Measurements from ENCODE around the gene PCDH9. TPM values are rescaled to one million over a fixed set of nuclear protein-coding genes. Genes with fewer than 3 reads are reported as not detected.

Gene PCDH9
- total and polyA plus RNA-seq, 3 donors from 2014 or later: 2.3 to 4.6 (median 3.5) TPM

DNA sequence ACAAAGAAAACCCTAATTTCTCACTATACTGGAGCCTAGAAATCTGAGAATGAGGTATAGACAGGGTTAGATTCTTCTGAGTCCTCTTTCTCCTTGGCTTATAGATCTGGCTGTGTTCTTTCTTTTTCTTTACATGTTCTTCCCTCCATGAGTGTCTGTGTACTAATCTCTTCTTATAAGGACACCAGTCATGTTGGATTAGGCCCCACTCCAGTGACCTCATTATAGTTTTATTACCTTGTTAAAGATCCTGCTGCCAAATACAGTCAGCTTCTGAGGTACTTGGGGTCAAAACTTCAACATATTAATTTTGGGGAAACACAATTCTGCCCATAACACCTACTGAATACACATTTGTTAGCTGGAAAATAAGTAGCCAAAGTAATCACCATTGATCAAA is 302.6 kb downstream of the PCDH9 start:
- Histone ChIP-seq H3K4me1 (no peaks in the 10 kb centered on the region), H3K27ac (no peak overlapping the region), H3K36me3 (ENCODE audit: low read depth, missing control alignments) (no peaks in the 10 kb centered on the region), H3K9me3 (no peaks in the 10 kb centered on the region), H3K4me3 (no peak overlapping the region), H3K27me3 (no peaks in the 10 kb centered on the region)
- no peak for DNase-seq
- intact Hi-C loops (cut with DNase I; ENCODE audit: low total_unique reads): no loop called here
- TF ChIP-seq, protein P1, sequence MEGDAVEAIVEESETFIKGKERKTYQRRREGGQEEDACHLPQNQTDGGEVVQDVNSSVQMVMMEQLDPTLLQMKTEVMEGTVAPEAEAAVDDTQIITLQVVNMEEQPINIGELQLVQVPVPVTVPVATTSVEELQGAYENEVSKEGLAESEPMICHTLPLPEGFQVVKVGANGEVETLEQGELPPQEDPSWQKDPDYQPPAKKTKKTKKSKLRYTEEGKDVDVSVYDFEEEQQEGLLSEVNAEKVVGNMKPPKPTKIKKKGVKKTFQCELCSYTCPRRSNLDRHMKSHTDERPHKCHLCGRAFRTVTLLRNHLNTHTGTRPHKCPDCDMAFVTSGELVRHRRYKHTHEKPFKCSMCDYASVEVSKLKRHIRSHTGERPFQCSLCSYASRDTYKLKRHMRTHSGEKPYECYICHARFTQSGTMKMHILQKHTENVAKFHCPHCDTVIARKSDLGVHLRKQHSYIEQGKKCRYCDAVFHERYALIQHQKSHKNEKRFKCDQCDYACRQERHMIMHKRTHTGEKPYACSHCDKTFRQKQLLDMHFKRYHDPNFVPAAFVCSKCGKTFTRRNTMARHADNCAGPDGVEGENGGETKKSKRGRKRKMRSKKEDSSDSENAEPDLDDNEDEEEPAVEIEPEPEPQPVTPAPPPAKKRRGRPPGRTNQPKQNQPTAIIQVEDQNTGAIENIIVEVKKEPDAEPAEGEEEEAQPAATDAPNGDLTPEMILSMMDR (IDR thresholded peaks at IDR 0.05): no peak
- no peak for TF ChIP-seq POLR2A (IDR thresholded peaks at IDR 0.05)

DNA sequence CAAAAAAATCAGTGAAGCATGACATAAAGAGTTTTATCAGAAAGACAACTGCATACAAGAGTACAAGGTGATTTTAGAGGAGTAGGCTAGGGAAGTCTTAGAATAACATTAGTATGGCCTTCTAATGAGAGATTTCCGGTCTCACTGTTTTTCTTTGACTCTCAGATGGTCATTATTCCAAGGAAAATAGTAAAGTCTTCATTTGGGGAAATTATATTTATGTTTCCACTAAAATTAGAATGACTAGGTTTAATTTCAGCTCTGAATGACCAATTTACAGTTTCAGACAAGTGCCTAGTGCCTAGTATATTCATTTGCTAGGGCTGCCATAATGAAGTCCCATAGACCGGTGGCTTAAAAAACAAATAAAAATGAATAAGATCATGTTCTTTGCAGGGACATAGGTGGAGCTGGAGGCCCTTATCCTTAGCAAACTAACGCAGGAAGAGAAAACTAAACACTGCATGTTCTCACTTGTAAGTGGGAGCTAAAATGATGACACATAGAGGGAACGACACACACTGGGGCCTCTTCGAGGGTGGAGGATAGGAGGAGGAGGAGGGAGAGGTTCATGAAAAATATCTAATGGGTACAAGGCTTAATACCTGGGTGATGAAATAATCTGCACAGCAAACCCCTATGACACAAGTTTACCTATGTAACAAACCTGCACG is 303.1 kb downstream of the PCDH9 start:
- H3K36me3 ChIP-seq (ENCODE audit: low read depth, missing control alignments): no peaks in the 10 kb centered on the region
- TF ChIP-seq POLR2A (IDR thresholded peaks at IDR 0.05): no peak
- TF ChIP-seq, protein P1 (IDR thresholded peaks at IDR 0.05): no peak

DNA sequence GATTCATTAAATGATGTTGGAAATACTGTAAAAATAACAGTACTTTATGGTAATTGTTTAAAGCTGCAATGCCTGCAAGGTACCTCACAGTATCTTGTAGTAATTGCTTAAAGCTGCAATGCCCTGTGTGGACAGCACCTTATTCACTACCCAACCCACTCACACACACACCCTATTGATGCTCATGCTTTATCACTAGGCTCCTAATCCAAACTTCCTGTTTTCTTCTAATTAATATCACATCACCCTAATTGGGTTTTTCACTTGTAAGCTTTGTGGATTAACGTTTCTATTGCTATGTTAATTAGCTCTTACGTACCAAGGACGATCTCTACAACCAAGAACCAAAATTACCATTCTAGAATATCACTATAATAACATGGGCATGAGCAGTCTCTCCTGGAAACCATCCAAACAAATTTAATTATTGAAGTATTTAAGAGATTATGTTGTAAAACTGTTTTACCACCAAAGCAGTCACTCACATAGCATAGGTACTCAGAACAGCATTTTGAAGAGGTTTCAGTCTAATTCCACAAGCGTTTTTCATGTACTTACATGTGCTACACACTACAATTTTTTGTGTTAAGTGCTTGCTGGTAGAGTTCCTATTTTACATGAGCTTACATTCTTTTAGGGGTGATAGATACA is 303.8 kb downstream of the PCDH9 start:
- intact Hi-C loops (cut with DNase I; ENCODE audit: low total_unique reads): no loop called here
- Histone ChIP-seq H3K4me3 (no peak overlapping the region), H3K4me1 (no peaks in the 10 kb centered on the region), H3K27ac (no peak overlapping the region), H3K36me3 (ENCODE audit: low read depth, missing control alignments) (no peaks in the 10 kb centered on the region), H3K9me3 (no peaks in the 10 kb centered on the region), H3K27me3 (no peaks in the 10 kb centered on the region)
- 70 to 79% methylated on average over 4 of the region's 4 CpGs for WGBS, 2 donors
- TF ChIP-seq POLR2A (IDR thresholded peaks at IDR 0.05): no peak
- TF ChIP-seq, protein P1 (IDR thresholded peaks at IDR 0.05): no peak
- DNase-seq: no peak

More for the DNA sequence above, 303.1 kb downstream of the PCDH9 start:
- Histone ChIP-seq H3K4me1 (no peaks in the 10 kb centered on the region), H3K27me3 (no peaks in the 10 kb centered on the region), H3K4me3 (no peak overlapping the region), H3K9me3 (no peaks in the 10 kb centered on the region), H3K27ac (no peak overlapping the region)
- no peak for DNase-seq
- intact Hi-C loops (cut with DNase I; ENCODE audit: low total_unique reads): no loop called here
- 64 to 68% methylated on average over 6 of the region's 6 CpGs for WGBS, 2 donors

DNA sequence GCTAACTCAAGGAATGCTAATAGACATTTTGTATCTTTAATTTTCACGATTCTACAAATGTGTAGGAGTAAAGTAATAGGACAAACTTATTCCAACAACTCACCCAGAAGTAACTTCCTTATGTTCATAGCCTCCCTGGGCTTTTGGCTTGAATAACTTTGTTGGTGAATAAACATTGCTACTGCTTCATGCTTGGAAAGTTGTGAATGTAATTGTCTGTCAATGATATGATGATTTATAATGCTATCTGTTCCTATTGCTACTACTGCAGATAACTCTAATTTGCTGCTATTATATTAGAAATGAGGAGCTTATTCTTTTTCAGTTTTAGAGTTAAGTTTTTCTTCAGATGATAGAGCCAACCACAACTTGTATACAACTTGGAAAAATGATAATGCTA is 307.7 kb downstream of the PCDH9 start:
- H3K9me3 ChIP-seq: no peaks in the 10 kb centered on the region
- H3K27me3 ChIP-seq: no peaks in the 10 kb centered on the region
- intact Hi-C loops (cut with DNase I; ENCODE audit: low total_unique reads): no loop called here
- H3K4me1 ChIP-seq: no peaks in the 10 kb centered on the region
- no peak for DNase-seq
- H3K4me3 ChIP-seq: no peak overlapping the region
- no peak overlapping the region for H3K27ac ChIP-seq
- 41 to 54% methylated on average over 1 of the region's 1 CpG for WGBS, 2 donors
- TF ChIP-seq POLR2A (IDR thresholded peaks at IDR 0.05): no peak
- TF ChIP-seq, protein P1 (IDR thresholded peaks at IDR 0.05): no peak
- H3K36me3 ChIP-seq (ENCODE audit: low read depth, missing control alignments): no peaks in the 10 kb centered on the region

DNA sequence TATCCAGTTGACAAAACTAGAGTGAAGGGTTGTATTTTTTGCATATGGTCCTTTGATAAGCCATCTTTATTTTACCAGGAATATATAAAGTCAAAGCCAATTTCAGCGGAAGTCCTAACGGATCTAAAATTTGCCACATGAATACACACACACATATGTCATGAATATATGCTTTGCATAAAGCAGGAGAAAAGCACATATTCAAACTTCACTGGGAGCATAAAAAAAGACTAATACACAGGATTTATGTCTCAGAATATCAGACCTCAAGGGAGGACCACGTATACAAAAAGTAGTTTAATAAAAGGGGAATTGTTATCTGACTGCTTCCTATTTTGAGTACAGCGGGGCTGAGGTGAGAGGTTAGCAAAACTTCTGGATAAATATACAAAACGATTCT is 308.7 kb downstream of the PCDH9 start:
- H3K9me3 ChIP-seq: no peaks in the 10 kb centered on the region
- no peaks in the 10 kb centered on the region for H3K4me1 ChIP-seq
- DNase-seq: no peak
- no peak for TF ChIP-seq POLR2A (IDR thresholded peaks at IDR 0.05)
- TF ChIP-seq, protein P1 (IDR thresholded peaks at IDR 0.05): no peak
- H3K27me3 ChIP-seq: no peaks in the 10 kb centered on the region
- no peak overlapping the region for H3K27ac ChIP-seq
- no peaks in the 10 kb centered on the region for H3K36me3 ChIP-seq (ENCODE audit: low read depth, missing control alignments)
- WGBS, 2 donors: 70 to 71% methylated on average over 5 of the region's 5 CpGs
- no peak overlapping the region for H3K4me3 ChIP-seq
- intact Hi-C loops (cut with DNase I; ENCODE audit: low total_unique reads): no loop called here
